Esophagus squamous epithelium (tissue), 4 donors: ENCODE data around the gene ZBTB14.
A peak's percentile ranks its signal among the peaks of the same experiment; 100 is the strongest.

Experiments
- POLR2A ChIP-seq, 4 donors: fragments of 450-650 bp; IDR thresholded peaks; one replicate each; pipeline ENCODE4 v1.6.1; 2017; ENCODE audit warnings: antibody characterized with exemption in 4 of 4, mild to moderate bottlenecking in 4 of 4, moderate library complexity in 3 of 4
- TF ChIP-seq, protein P1 (sequence below), 6 experiments: fragments of 450-650 bp in 4 of 6; fragments of 200-600 bp in 2 of 6; sonication (generic) in 2 of 6; IDR thresholded peaks; one replicate each; pipeline ENCODE4 v1.5.1; 2016 to 2019; ENCODE audit warnings: antibody characterized with exemption in 6 of 6, mild to moderate bottlenecking in 4 of 6, moderate library complexity in 4 of 6

DNA sequence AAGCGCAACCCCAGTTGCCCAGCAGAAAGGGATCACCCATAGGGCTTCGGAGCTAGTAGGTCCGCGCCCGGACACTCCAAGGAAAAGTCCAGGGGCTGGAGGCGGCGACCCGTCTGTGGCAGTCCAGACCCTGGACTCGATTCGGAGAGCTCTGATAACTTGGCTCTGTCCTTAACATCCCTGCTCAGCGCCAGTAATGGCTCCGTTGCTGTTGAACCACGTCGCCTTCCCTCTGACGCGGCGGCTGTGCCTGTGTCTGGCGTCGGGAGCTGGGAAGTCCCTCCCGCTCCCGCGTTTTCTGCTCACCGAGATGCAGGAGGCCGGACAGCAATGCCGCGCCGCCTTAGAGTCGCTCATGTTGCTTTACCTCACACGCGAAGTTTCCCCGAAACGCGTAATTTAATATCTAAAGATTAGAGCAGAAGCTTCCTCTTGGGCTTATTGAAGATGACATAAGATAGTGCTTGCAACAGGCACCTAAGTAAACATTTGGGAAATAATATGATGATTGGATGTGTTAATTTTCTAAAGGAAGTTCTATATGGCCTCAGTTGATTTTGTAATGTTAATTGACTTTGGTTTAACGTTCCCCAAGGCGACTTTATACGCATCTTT, 1.3 kb upstream of the ZBTB14 start:
- TF ChIP-seq, protein P1, sequence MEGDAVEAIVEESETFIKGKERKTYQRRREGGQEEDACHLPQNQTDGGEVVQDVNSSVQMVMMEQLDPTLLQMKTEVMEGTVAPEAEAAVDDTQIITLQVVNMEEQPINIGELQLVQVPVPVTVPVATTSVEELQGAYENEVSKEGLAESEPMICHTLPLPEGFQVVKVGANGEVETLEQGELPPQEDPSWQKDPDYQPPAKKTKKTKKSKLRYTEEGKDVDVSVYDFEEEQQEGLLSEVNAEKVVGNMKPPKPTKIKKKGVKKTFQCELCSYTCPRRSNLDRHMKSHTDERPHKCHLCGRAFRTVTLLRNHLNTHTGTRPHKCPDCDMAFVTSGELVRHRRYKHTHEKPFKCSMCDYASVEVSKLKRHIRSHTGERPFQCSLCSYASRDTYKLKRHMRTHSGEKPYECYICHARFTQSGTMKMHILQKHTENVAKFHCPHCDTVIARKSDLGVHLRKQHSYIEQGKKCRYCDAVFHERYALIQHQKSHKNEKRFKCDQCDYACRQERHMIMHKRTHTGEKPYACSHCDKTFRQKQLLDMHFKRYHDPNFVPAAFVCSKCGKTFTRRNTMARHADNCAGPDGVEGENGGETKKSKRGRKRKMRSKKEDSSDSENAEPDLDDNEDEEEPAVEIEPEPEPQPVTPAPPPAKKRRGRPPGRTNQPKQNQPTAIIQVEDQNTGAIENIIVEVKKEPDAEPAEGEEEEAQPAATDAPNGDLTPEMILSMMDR (IDR thresholded peaks at IDR 0.05): no peak
- peak in 1 of 4 donors; percentile 14 for TF ChIP-seq POLR2A (IDR thresholded peaks at IDR 0.05)
